Measurements from ENCODE around the gene WWOX. TPM values are rescaled to one million over a fixed set of nuclear protein-coding genes. Genes with fewer than 3 reads are reported as not detected.

The WWOX gene
- total and polyA plus RNA-seq, 4 donors = 5.4 to 61.5 (median 18.4) TPM

- H3K9me3 ChIP-seq (ENCODE audit: control insufficient read depth in 4 of 4, insufficient read depth in 3 of 4, low read length in 3 of 4) = no peaks in the 10 kb centered on the region
- H3K4me3 ChIP-seq = no peak overlapping the region
- WGBS, 2 donors = 96 to 98% methylated on average over 6 of the region's 6 CpGs
- no peaks in the 10 kb centered on the region for H3K36me3 ChIP-seq (ENCODE audit: control insufficient read depth in 4 of 4, insufficient read depth in 4 of 4, low read length in 4 of 4)
- H3K9ac ChIP-seq (ENCODE audit: insufficient read depth in 1 of 2, low read length in 2 of 2) = no peak overlapping the region
- no peaks in the 10 kb centered on the region for H3K27me3 ChIP-seq (ENCODE audit: control insufficient read depth in 3 of 3, insufficient read depth in 3 of 3, low read length in 2 of 3)
- ATAC-seq (ENCODE audit: insufficient read depth, low FRiP score) (no peak), DNase-seq (no peak)
- H3K4me1 ChIP-seq (ENCODE audit: control insufficient read depth in 5 of 5, insufficient read depth in 5 of 5, low read length in 5 of 5) = peaks cover 0 to 5% (median 0%) of the 10 kb centered on the region in 5 donors
- TF ChIP-seq CTCF (IDR thresholded peaks at IDR 0.05; ENCODE audit: control extremely low read depth, extremely low read depth) = no peak
- no peak overlapping the region for H3K27ac ChIP-seq (ENCODE audit: low read depth in 1 of 2, low read length in 1 of 2)
These were observed 905.6 kb downstream of the WWOX start for GRCh38 chr16:79005096-79005495.

- Histone ChIP-seq H3K27ac (ENCODE audit: low read depth in 1 of 2, low read length in 1 of 2) (no peak overlapping the region), H3K4me1 (ENCODE audit: control insufficient read depth in 5 of 5, insufficient read depth in 5 of 5, low read length in 5 of 5) (peaks cover 0 to 1% (median 0%) of the 10 kb centered on the region in 5 donors), H3K4me3 (no peak overlapping the region), H3K36me3 (ENCODE audit: control insufficient read depth in 4 of 4, insufficient read depth in 4 of 4, low read length in 4 of 4) (no peaks in the 10 kb centered on the region), H3K9me3 (ENCODE audit: control insufficient read depth in 4 of 4, insufficient read depth in 3 of 4, low read length in 3 of 4) (no peaks in the 10 kb centered on the region), H3K9ac (ENCODE audit: insufficient read depth in 1 of 2, low read length in 2 of 2) (no peak overlapping the region), H3K27me3 (ENCODE audit: control insufficient read depth in 3 of 3, insufficient read depth in 3 of 3, low read length in 2 of 3) (no peaks in the 10 kb centered on the region)
- DNase-seq (no peak), ATAC-seq (ENCODE audit: insufficient read depth, low FRiP score) (no peak)
- no peak for TF ChIP-seq CTCF (IDR thresholded peaks at IDR 0.05; ENCODE audit: control extremely low read depth, extremely low read depth)
- 98% methylated on average over 8 of the region's 8 CpGs for WGBS, 2 donors
These were observed 906.8 kb downstream of the WWOX start for GRCh38 chr16:79006206-79006605.

- no peaks in the 10 kb centered on the region for H3K4me1 ChIP-seq (ENCODE audit: control insufficient read depth in 5 of 5, insufficient read depth in 5 of 5, low read length in 5 of 5)
- H3K4me3 ChIP-seq = no peak overlapping the region
- H3K36me3 ChIP-seq (ENCODE audit: control insufficient read depth in 4 of 4, insufficient read depth in 4 of 4, low read length in 4 of 4) = no peaks in the 10 kb centered on the region
- H3K9ac ChIP-seq (ENCODE audit: insufficient read depth in 1 of 2, low read length in 2 of 2) = no peak overlapping the region
- no peak for ATAC-seq (ENCODE audit: insufficient read depth, low FRiP score)
- no peak overlapping the region for H3K27ac ChIP-seq (ENCODE audit: low read depth in 1 of 2, low read length in 1 of 2)
- H3K27me3 ChIP-seq (ENCODE audit: control insufficient read depth in 3 of 3, insufficient read depth in 3 of 3, low read length in 2 of 3) = no peaks in the 10 kb centered on the region
- 53 to 63% methylated on average over 5 of the region's 5 CpGs for WGBS, 2 donors
- no peak for DNase-seq
- H3K9me3 ChIP-seq (ENCODE audit: control insufficient read depth in 4 of 4, insufficient read depth in 3 of 4, low read length in 3 of 4) = no peaks in the 10 kb centered on the region
- TF ChIP-seq CTCF (IDR thresholded peaks at IDR 0.05; ENCODE audit: control extremely low read depth, extremely low read depth) = no peak
These were observed 907.3 kb downstream of the WWOX start for GRCh38 chr16:79006765-79007164.

GRCh38 chr16:79007614-79008013 lies 908.2 kb downstream of the WWOX start:
- no peak for DNase-seq
- no peaks in the 10 kb centered on the region for H3K36me3 ChIP-seq (ENCODE audit: control insufficient read depth in 4 of 4, insufficient read depth in 4 of 4, low read length in 4 of 4)
- ATAC-seq (ENCODE audit: insufficient read depth, low FRiP score) = no peak
- H3K27me3 ChIP-seq (ENCODE audit: control insufficient read depth in 3 of 3, insufficient read depth in 3 of 3, low read length in 2 of 3) = no peaks in the 10 kb centered on the region
- no peak overlapping the region for H3K9ac ChIP-seq (ENCODE audit: insufficient read depth in 1 of 2, low read length in 2 of 2)
- H3K4me3 ChIP-seq = no peak overlapping the region
- H3K27ac ChIP-seq (ENCODE audit: low read depth in 1 of 2, low read length in 1 of 2) = no peak overlapping the region
- no peak for TF ChIP-seq CTCF (IDR thresholded peaks at IDR 0.05; ENCODE audit: control extremely low read depth, extremely low read depth)
- H3K9me3 ChIP-seq (ENCODE audit: control insufficient read depth in 4 of 4, insufficient read depth in 3 of 4, low read length in 3 of 4) = no peaks in the 10 kb centered on the region
- WGBS, 2 donors = 82 to 90% methylated on average over 3 of the region's 3 CpGs
- H3K4me1 ChIP-seq (ENCODE audit: control insufficient read depth in 5 of 5, insufficient read depth in 5 of 5, low read length in 5 of 5) = no peaks in the 10 kb centered on the region
